ENCODE measurements around the gene SARDH. TPM values are rescaled to one million over a fixed set of nuclear protein-coding genes. Genes with fewer than 3 reads are reported as not detected.
"Not testable (repeated sequence)": the region's sequence is repeated elsewhere in the genome, so short reads cannot be mapped to it uniquely, and the experiment has no call there.

Gene SARDH
- total RNA-seq, 2 experiments from 2014 or later = 2.3 to 2.7 TPM

DNA sequence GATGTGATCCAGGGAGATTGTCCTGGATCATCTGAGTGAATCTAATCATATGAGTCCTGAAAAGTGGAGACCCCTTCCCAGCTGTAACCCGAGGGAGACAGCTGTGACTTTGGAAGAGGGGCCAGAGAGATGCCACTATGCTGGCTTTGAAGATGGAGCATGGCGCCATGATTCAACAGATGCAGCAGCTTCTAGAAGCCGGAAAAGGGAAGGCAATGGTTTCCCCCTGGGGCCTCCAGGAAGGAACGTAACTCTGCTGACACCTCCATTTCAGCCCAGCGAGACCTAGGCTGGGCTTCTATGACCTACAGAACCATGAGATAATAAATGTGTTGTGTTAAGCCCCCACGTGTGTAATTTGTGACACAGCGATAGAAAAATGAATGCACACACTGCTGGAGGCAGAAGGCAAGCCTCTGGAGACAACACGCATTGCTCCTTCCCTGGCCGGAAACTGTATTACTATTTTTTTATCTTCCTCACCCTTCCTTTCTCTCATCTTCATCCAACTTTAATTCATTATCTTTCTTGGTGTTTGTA, 16.6 kb upstream of the SARDH start:
- Mint-ChIP-seq H3K9me3 (no peaks in the 10 kb centered on the region), H3K27ac (no peak overlapping the region), H3K4me1 (no peaks in the 10 kb centered on the region), H3K36me3 (no peaks in the 10 kb centered on the region), H3K27me3 (peaks cover 48% of the 10 kb centered on the region), H3K4me3 (no peak overlapping the region)
- no peak for DNase-seq

DNA sequence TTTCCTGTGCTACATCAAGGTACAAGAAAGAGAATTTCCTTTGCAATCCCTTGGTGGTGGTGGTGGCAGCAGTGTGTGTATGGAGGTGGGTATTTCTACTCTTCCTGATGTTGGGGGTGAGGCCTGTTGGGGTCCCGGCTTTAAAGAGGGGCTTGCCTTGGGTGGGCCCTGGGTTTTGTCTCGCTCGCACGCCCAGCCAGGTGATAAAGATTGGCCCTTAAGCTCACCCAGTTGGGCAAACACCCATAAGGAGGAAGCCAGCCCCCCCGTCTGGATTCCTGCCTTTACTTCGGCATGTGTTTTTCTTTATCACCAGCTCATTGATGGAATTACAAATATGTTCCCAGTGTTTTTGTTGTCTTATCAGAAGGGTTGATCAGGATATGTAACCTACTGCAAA, 16.0 kb upstream of the SARDH start:
- Mint-ChIP-seq H3K27ac (no peak overlapping the region), H3K4me1 (no peaks in the 10 kb centered on the region), H3K9me3 (no peaks in the 10 kb centered on the region), H3K27me3 (peaks cover 48% of the 10 kb centered on the region), H3K4me3 (no peak overlapping the region), H3K36me3 (no peaks in the 10 kb centered on the region)
- no peak for DNase-seq

DNA sequence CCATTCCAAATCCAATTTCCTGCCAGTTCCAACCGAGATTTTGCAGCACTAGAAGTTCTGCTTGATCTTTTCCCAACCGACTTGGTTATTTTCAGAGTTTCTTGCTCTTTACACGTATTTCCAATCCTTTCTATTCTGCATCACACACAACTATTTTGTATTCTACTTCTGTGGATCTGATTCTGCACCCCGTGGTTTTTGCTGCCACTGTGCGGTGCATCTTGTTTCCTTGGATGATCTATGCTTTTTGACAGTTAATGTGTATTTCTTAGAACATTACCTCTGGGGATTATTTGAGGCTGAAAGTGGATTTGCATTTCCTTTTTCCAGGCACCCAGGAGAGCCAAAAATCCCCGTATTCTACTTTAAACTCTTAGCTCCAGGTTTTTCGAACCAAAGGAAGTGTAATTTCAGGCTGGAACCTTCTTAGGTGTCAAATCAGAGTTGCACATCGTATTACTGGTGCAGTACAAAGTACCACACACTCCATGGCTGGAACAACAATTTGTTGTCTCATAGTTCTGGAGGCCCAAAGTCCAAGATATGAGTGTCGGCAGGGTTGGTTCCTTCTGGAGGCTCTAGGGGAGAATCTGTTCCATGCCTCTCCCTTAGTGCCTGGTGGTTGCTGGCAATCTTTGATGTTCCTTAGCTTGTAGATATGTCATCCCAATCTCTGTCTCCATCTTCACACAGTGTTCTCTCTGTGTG, 14.7 kb upstream of the SARDH start:
- Mint-ChIP-seq H3K4me1 (no peaks in the 10 kb centered on the region), H3K4me3 (no peak overlapping the region), H3K27me3 (peaks cover 54% of the 10 kb centered on the region), H3K36me3 (no peaks in the 10 kb centered on the region), H3K27ac (no peak overlapping the region), H3K9me3 (no peaks in the 10 kb centered on the region)
- no peak for DNase-seq

DNA sequence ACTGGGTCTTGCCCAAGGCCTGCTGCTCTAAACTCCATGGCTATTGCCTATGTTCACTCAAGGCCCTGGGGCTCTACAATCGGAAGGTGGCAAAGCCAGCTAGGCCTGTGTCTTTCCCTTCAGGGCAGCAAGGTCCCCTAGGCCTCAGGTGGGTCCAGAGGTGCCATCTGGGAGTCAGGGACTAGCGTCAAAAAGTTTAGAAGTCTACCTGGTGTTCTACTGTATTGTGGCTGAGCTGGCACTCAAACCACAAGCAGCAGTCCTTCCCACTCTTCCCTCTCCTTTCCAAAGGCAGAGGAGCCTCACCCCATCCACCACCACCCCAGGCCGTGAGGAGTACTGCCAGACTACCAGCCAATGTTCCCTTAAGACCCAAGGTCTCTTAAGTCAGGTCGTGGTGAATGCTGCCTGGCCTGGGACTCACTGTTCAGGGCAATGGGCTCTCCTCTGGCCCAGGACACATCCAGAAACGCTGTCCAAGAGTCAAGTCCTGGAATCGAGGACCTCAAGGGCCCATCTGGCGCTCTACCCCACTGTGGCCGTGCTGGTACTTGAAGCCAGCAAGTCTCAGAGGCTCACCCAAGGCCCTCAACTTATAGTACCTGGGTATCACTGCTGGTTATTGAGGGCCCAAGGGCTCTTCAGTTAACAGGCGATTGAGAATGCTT, 13.0 kb upstream of the SARDH start:
- no peak overlapping the region for H3K4me3 Mint-ChIP-seq

DNA sequence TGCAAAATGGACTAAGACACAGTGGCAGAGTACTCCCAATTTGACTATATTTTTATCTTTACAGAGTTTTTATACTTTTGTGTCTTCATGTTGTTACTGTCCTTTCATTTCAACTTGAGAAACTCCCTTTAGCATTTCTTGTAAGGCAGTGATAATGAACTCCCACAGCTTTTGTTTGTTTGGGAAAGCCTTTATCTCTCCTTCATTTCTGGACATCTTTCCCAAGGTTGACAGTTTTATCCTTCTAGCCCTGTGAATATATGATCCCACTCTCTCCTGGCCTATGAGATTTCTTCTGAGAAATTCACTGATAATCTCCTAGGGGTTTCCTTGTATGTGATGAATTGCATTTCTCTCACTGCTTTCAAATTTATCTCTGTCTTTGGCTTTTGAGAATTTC, 9.2 kb upstream of the SARDH start:
- no peak for DNase-seq
- peaks cover 37% of the 10 kb centered on the region for H3K27me3 Mint-ChIP-seq
- H3K9me3 Mint-ChIP-seq = no peaks in the 10 kb centered on the region
- no peak overlapping the region for H3K27ac Mint-ChIP-seq
- H3K4me3 Mint-ChIP-seq = no peak overlapping the region
- no peaks in the 10 kb centered on the region for H3K36me3 Mint-ChIP-seq
- H3K4me1 Mint-ChIP-seq = peaks cover 3% of the 10 kb centered on the region

More for the DNA sequence above, 13.0 kb upstream of the SARDH start:
- no peaks in the 10 kb centered on the region for H3K36me3 Mint-ChIP-seq
- peaks cover 62% of the 10 kb centered on the region for H3K27me3 Mint-ChIP-seq
- H3K4me1 Mint-ChIP-seq = no peaks in the 10 kb centered on the region
- no peak for DNase-seq
- no peaks in the 10 kb centered on the region for H3K9me3 Mint-ChIP-seq
- H3K27ac Mint-ChIP-seq = no peak overlapping the region

DNA sequence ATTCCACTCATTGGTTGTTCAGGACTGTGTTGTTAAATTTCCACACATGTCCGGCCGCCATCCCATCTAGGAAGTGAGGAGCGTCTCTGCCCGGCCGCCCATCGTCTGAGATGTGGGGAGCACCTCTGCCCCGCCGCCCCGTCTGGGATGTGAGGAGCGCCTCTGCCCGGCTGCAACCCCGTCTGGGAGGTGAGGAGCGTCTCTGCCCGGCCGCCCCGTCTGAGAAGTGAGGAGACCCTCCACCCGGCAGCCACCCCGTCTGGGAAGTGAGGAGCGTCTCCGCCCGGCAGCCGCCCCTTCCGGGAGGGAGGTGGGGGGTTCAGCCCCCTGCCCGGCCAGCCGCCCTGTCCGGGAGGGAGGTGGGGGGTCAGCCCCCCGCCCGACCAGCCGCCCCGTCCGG, 6.4 kb upstream of the SARDH start:
- H3K4me3 Mint-ChIP-seq, H3K9me3 Mint-ChIP-seq, H3K27ac Mint-ChIP-seq: not testable (repeated sequence)

DNA sequence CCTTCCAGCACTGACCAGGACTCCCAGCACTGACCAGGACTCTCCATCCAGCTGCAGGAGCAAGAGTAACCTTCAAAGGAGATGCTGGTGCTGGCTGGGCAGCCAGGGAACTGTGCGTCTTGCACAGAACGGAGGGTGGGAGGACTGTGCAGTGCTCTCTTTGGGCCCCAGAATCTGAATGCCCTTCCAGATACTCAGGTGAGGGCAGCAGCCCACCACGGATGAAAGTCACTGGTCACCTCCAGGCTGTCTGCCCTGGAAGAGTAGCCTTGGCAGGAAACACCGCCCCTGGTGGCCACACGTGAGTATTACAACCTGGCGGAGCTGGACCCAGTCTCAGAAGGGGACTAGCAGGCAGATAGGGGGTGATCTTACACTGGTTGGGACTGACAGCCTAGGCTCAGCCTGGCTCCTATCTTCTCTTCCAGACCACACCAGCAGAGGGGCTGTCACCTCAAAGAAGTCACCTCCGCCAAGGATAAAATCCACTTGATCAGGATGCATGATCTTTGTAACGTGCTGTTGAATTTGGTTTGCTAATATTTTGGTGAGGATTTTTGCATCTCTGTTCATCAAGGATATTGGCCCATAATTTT, 4.8 kb upstream of the SARDH start:
- Mint-ChIP-seq H3K27ac (no peak overlapping the region), H3K9me3 (no peaks in the 10 kb centered on the region), H3K4me3 (no peak overlapping the region), H3K4me1 (peaks cover 5% of the 10 kb centered on the region), H3K36me3 (no peaks in the 10 kb centered on the region), H3K27me3 (peaks cover 13% of the 10 kb centered on the region)
- peak; percentile 73 for DNase-seq

More for the DNA sequence above, 6.4 kb upstream of the SARDH start:
- not testable (repeated sequence) for H3K4me1 Mint-ChIP-seq, H3K36me3 Mint-ChIP-seq, DNase-seq
- peaks cover 19% of the 10 kb centered on the region for H3K27me3 Mint-ChIP-seq

DNA sequence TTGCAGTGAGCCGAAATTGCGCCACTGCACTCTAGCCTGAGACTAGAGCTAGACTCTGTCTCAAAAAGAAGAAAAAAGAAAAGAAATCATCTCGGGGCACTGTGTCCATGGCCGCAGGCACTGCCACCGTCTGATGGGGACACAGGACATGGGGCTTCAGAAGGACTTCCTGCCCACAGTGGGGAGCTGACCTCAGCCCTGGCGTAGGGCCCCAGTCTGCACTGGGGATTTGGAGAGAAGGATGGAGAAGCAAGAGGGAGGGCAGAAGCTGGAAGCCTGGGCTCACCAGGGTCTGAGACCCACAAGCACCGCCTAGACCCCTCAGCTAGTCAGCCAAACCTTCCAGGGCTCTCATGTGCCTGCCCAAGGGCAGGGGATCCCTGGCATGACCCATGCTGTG, 4.1 kb upstream of the SARDH start:
- Mint-ChIP-seq H3K9me3 (no peaks in the 10 kb centered on the region), H3K27ac (no peak overlapping the region), H3K36me3 (no peaks in the 10 kb centered on the region), H3K4me1 (peaks cover 5% of the 10 kb centered on the region), H3K4me3 (no peak overlapping the region), H3K27me3 (peaks cover 11% of the 10 kb centered on the region)
- no peak for DNase-seq

DNA sequence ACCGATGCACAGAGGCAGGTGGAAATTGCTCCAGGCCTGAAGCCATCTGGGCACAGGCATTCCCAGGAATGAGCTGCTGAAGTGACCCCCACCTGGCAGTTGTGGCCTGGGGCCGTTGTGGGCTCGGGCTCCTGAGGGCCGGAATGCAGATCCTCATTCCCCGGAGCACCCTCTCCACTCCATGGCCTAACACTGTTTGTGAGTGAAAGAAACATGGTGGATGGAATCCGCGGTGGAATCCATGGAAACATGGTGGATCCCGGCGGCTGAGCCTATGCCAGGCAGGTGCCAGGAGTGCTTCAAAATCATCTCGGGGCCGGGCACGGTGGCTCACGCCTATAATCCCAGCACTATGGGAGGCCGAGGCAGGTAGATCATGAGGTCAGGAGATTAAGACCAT, 3.6 kb upstream of the SARDH start:
- DNase-seq = no peak
- Mint-ChIP-seq H3K36me3 (no peaks in the 10 kb centered on the region), H3K9me3 (no peaks in the 10 kb centered on the region), H3K4me3 (no peak overlapping the region), H3K27ac (no peak overlapping the region), H3K4me1 (peaks cover 5% of the 10 kb centered on the region), H3K27me3 (peaks cover 11% of the 10 kb centered on the region)

DNA sequence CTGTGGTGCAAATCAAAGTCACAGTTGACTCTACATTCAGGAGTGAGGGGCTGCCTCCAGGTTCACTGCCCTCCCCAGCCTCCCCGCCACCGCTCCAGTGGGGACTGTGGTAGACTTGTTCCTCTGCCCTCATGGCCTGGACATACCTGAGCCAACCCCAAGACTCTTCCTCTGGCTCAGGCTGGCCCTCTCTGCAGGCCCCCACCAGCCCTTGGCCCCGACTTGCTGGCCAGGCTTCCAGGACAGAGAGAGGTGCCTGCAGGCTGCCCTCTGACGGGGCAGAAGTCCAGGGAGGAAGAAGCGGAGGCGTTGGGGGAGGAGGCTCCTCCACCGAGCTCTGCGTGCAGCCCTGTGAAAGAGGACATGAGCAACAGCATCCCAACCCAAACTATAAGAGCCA, 2.8 kb upstream of the SARDH start:
- H3K9me3 Mint-ChIP-seq = no peaks in the 10 kb centered on the region

DNA sequence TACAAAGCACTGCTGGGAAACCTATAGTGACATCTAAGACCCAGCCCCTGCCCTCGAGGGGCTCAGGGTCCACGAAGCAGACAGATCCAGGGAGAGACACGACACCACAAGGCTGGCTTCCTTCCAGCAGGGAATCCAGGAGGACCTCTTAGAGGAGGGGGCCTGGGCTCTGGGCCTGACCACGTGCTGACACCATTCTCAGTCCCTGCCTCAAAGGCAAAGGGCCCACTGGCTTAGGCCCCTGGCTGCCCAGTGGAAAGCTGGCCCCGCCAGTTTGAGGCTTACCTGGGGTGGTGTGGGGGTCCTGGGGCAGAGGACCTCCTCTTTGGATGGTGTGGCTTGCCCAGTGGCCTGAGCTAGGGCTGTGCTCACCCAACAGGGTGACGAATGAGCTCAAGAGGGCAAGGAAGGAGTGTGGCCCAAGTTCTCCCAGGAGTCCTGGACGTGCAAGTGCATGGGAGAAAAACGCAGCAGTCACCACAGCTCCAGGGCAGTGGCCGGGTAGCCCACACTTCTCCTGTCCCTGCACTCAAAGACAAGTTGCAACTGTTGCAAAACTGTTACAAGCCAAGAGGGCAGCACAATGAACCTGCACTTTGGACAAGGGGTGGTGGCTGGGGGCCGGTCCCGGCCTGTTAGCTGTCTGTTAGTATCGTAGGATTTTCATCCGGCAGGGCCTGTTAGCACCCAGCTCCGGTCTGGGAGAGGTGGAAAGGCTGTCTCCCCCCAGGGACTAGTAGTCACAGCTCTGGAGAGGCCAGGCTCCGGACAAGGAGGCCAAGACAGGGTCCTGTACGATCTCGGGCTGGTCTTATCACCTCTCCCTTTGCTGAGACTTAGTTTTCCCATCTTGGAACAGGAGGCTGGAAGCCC, 1.5 kb upstream of the SARDH start:
- Mint-ChIP-seq H3K4me3 (no peak overlapping the region), H3K4me1 (peaks cover 3% of the 10 kb centered on the region), H3K27ac (no peak overlapping the region)

More for the DNA sequence above, 2.8 kb upstream of the SARDH start:
- H3K27ac Mint-ChIP-seq = no peak overlapping the region
- H3K36me3 Mint-ChIP-seq = no peaks in the 10 kb centered on the region
- no peak for DNase-seq
- no peak overlapping the region for H3K4me3 Mint-ChIP-seq
- peaks cover 5% of the 10 kb centered on the region for H3K4me1 Mint-ChIP-seq
- H3K27me3 Mint-ChIP-seq = peaks cover 4% of the 10 kb centered on the region

DNA sequence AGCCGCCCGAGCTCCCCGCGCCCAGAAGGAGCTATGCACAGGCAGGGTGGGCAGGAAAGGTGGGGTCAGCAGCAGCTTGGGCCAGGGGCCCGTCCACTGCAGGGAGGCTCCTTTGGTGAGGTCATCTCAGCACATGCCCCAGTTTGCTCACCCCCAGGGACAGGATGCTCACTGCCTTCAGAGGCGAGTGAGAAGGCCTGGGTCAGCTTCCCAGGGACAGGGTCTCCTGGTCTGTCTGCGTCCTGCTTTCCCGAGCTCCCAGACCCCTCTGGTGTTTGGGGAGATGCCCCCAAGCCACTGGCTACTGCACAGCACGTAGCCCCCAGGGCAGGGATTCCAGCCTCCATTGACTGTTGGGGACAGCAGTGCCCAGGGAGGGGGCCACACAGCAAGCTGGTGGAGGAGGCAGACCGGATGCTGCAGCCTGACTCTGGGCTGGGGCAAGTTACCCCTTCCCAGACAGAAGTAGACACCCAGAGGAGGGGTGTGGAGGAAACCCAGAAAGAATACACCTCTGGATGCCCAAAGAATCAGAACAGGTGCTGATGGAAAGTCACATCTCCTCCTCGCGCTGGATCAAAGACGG, 581 bp upstream of the SARDH start:
- Mint-ChIP-seq H3K4me3 (no peak overlapping the region), H3K27me3 (no peaks in the 10 kb centered on the region), H3K9me3 (no peaks in the 10 kb centered on the region), H3K4me1 (peaks cover 3% of the 10 kb centered on the region), H3K27ac (no peak overlapping the region), H3K36me3 (no peaks in the 10 kb centered on the region)
- no peak for DNase-seq

More for the DNA sequence above, 1.5 kb upstream of the SARDH start:
- H3K27me3 Mint-ChIP-seq = peaks cover 4% of the 10 kb centered on the region
- no peak for DNase-seq
- no peaks in the 10 kb centered on the region for H3K36me3 Mint-ChIP-seq
- H3K9me3 Mint-ChIP-seq = no peaks in the 10 kb centered on the region

DNA sequence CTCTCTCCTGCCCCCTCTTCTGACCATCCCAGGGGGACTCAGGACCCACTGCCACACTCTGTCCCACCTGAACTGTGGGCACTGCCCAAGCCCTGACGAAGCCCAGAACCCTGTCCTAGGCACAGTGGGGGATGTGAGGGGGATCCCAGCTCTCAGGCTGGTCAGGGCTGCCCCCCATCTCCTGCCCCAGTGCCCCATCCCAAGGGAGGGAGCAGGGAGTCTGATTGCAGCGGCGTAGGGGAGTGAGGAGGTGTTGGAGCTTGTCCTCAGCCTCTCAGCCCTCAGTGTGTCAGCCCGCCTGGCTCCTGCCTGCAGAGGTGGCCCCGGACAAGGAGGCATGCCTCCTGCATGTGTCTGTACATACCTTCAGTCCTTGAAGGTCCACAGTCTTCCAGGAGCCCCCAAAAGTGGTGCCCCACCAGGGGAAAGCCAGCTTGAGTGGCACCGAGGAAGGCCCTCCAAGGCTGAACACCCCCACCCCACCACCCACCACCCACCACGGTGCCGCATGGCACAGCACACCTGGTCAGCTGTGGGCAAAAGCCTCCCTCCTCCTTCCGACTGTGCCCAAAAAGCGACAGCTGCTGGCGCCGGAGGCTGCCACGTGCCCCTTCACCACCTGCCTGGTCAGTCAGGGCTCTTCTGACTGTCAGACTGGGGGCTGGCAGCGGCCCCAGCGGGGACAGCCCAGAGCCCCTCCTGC, 930 bp downstream of the SARDH start:
- H3K27me3 Mint-ChIP-seq = no peaks in the 10 kb centered on the region
- H3K4me3 Mint-ChIP-seq = no peak overlapping the region
- DNase-seq = no peak
- peaks cover 3% of the 10 kb centered on the region for H3K4me1 Mint-ChIP-seq
- no peaks in the 10 kb centered on the region for H3K9me3 Mint-ChIP-seq
- no peak overlapping the region for H3K27ac Mint-ChIP-seq
- no peaks in the 10 kb centered on the region for H3K36me3 Mint-ChIP-seq

DNA sequence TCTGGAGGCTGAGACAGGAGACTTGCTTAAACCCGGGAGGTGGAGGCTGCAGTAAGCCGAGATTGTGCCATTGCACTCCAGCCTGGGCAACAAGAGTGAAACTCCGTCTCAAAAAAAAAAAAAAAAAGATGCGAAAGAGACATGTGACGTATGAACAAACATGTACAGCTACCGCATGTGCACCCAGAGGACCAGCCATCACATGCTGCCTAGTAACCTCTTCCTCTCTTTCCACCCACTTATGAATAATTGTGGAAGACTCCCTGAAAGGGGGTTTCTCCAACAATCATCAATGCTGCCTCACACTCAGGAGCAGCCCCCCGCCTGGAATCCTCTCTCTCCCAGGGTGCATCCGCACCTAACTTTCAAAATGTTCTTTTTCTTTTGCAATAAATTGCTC, 2.2 kb downstream of the SARDH start:
- Mint-ChIP-seq H3K4me1 (peaks cover 3% of the 10 kb centered on the region), H3K4me3 (no peak overlapping the region), H3K36me3 (no peaks in the 10 kb centered on the region), H3K9me3 (no peaks in the 10 kb centered on the region), H3K27ac (no peak overlapping the region), H3K27me3 (no peaks in the 10 kb centered on the region)
- no peak for DNase-seq

All from activated naive CD8-positive, alpha-beta T cell treated with anti-CD3 and anti-CD28 coated beads for 36 hours (primary cell).